Activated naive CD8-positive, alpha-beta T cell treated with anti-CD3 and anti-CD28 coated beads for 36 hours (primary cell): ENCODE results near the gene PRICKLE2. TPM values are rescaled to one million over a fixed set of nuclear protein-coding genes. Genes with fewer than 3 reads are reported as not detected.

ENCODE experiments used
- DNase-seq: peaks from one replicate; pipeline ENCODE4 v3.0.0; 2021
- H3K27ac Mint-ChIP-seq: one replicate; pipeline ENCODE4 v1.8.0; 2022; ENCODE audit warnings: mild to moderate bottlenecking, moderate library complexity, mixed read lengths
- H3K27me3 Mint-ChIP-seq: one replicate; pipeline ENCODE4 v1.8.0; 2022; ENCODE audit warnings: mild to moderate bottlenecking, mixed read lengths
- H3K36me3 Mint-ChIP-seq: one replicate; pipeline ENCODE4 v1.8.0; 2021; ENCODE audit warnings: mild to moderate bottlenecking, mixed read lengths
- H3K4me1 Mint-ChIP-seq: one replicate; pipeline ENCODE4 v1.8.0; 2021; ENCODE audit warnings: mixed read lengths
- H3K4me3 Mint-ChIP-seq: one replicate; pipeline ENCODE4 v1.8.0; 2022; ENCODE audit warnings: mild to moderate bottlenecking, moderate library complexity, mixed read lengths
- H3K9me3 Mint-ChIP-seq: one replicate; pipeline ENCODE4 v1.8.0; 2022; ENCODE audit warnings: mixed read lengths
- total RNA-seq, 2 experiments: library from RNA; stranded (reverse); gene quantifications; one replicate each; pipeline ENCODE4 v1.2.3, GENCODE V29; 2021

Gene PRICKLE2
- total RNA-seq, 2 experiments from 2014 or later, result not detected

DNA sequence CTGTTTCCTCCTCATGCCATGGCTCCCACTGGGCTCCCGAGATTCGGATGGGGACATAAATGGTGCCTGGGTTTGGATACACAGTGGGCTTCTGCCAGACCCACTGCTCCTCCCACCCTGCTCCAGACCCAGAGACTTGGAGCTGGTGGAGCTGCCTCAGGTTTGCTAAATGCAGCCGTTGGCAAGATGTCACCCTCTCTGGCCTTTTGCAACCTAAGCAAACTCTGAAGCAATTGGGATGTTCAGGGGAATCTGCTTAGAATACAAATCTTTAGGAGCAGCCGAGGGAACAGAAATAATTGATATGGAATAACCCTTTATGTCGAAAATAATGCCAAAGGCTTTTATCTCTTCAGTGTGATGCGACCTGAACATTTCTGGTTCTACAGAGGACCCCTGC is 33.4 kb downstream of the PRICKLE2 start:
- H3K27me3 Mint-ChIP-seq, result no peaks in the 10 kb centered on the region
- H3K36me3 Mint-ChIP-seq, result no peaks in the 10 kb centered on the region
- peaks cover 4% of the 10 kb centered on the region for H3K9me3 Mint-ChIP-seq
- H3K4me3 Mint-ChIP-seq, result no peak overlapping the region
- H3K27ac Mint-ChIP-seq, result no peak overlapping the region
- no peaks in the 10 kb centered on the region for H3K4me1 Mint-ChIP-seq
- DNase-seq, result no peak

DNA sequence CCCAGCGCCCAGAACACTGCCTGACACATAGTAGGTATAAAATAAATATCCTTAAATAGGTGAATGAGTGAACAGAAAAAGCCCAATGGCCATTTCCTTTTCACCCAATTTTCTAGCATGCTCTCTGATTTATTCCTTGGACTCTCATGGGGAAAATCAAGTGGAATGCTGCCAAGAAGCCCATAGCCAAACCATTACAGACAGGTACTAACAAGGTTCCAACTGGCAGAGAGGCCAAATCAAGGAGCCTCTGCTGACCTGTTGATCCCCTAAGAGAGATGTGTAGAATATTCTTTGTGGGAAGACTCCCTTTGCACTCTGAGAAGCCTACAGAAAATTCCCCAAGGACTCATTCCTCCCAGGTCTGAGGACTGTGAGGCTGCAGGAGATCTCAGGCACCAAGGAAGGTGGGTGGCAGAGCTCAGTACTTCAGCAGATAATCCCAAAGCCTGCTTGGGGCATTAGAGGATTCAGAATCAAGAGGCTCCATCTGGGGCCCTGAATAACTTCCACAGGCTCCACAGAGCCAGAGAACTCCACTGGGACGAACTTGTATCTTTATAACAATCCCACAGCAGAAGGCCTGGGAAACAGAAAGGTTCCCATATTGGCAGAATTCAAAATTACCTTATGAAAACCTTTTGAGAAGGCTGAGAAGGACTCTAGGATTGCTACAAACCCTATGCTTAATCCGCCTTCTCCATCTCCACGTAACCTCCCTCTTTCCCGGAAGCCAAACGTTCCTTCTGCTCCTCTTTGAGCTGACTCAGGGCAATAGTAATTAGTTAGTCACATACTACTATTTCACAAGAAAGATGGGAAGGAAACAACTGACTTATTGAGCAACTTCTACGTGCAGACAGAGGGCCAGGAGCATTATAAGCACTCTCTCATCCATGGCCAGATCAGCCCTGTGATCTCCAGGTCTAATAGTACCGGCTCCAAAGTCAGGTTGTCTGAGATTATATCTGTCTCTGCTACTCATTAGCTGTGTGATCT is 34.5 kb downstream of the PRICKLE2 start:
- Mint-ChIP-seq H3K36me3 (no peaks in the 10 kb centered on the region), H3K4me3 (no peak overlapping the region), H3K4me1 (no peaks in the 10 kb centered on the region), H3K27ac (no peak overlapping the region), H3K27me3 (no peaks in the 10 kb centered on the region), H3K9me3 (peaks cover 4% of the 10 kb centered on the region)
- no peak for DNase-seq

DNA sequence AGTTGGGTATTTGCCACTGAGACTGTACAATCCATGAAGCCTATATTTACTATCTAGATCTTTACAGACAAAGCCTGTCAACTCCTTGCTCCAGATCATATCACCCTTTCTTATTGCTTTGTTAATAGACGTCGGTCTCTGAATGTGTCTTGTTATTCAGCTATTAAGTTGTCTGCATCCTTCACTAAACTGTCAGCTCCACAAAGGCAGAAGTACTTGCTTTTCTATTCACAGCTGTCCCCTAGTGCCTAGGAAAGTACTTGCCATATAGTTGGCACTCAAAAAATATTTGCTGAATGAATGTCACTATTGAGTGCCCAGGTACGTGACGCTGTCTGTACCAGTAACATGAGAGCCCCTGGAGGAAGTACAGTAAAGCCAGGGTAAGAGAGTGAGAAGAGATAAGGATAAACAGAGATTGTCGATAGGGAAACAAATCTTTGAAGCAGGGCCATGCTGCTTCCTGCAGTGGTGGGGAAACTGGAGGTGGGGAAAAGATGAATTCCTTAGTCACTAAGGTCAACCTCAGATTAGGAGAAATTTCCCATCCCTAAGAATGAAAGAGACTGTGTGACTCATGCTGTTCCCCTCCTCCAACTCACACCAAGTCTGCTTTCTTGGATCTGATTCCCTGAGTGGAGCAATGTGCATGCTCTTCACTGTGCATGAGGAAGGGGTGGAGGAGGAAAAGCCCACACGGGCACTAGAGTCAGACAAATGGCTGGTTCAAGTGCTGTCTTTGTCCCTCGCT is 36.3 kb downstream of the PRICKLE2 start:
- Mint-ChIP-seq H3K27ac (no peak overlapping the region), H3K4me3 (no peak overlapping the region), H3K36me3 (no peaks in the 10 kb centered on the region), H3K4me1 (no peaks in the 10 kb centered on the region), H3K9me3 (peaks cover 4% of the 10 kb centered on the region), H3K27me3 (no peaks in the 10 kb centered on the region)
- no peak for DNase-seq

DNA sequence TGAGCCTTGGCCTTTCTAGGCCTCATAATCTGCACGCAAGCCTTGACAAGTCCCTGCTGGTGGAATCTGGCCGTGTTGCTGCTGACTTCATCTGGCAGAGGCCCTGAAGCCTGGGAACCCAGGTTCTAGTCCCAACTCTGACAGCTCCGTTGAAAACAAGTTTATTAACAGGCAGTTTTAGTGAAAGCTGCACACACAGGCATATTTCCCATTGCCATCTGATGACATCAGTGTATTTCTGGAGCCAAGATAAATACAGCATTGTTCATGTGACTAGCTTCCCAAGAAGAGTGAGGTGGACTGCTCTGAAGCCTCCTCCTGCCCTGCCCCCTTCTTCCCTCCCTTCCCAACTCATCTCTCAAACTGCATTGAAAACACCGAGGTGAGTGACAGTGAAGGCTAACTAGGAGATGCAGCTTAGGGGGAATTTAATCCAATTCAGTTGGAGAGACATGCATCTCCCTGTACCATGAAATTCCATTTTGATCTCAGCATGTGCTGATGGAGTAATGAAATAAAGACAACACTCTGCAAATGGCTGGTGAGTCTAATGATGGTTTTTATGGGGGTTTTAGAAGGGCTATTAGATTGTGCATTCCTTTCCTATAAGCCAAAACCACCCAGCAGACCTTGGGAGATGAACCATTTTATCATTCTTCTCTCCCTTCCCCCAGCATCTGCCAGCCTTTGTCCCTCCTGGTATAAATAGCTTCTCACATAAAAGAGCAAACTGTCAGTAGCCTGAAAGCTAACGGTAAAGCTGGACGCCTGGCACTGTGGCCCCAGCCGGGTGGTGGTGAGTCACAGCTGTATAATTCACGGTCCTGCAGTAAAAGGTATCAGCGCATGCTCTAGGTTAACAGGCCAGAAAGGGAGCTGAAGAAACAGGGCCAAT is 38.0 kb downstream of the PRICKLE2 start:
- Mint-ChIP-seq H3K27ac (no peak overlapping the region), H3K4me1 (no peaks in the 10 kb centered on the region), H3K36me3 (no peaks in the 10 kb centered on the region), H3K4me3 (no peak overlapping the region), H3K9me3 (no peaks in the 10 kb centered on the region), H3K27me3 (no peaks in the 10 kb centered on the region)
- DNase-seq, result no peak

DNA sequence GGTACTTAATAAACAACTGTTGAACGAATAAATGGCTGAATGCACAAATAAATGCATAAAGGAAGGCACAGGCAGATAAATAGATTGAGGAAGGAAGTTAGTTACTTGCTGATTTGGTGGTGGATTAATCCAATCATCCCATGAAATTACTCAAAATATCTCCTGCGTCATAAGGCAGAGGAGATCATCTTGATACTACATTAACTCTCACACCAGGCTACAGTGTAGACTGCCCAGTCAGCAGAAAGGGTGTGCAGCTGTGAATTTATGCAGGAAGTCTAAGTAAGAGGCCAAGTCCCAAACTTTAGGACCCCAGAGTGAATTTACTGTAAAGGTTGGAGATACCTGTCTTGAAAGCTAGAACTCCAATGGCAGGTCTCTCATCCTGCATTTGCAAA is 38.6 kb downstream of the PRICKLE2 start:
- H3K36me3 Mint-ChIP-seq, result no peaks in the 10 kb centered on the region
- H3K4me1 Mint-ChIP-seq, result no peaks in the 10 kb centered on the region
- no peaks in the 10 kb centered on the region for H3K9me3 Mint-ChIP-seq
- no peak overlapping the region for H3K4me3 Mint-ChIP-seq
- H3K27ac Mint-ChIP-seq, result no peak overlapping the region
- no peaks in the 10 kb centered on the region for H3K27me3 Mint-ChIP-seq
- DNase-seq, result no peak

DNA sequence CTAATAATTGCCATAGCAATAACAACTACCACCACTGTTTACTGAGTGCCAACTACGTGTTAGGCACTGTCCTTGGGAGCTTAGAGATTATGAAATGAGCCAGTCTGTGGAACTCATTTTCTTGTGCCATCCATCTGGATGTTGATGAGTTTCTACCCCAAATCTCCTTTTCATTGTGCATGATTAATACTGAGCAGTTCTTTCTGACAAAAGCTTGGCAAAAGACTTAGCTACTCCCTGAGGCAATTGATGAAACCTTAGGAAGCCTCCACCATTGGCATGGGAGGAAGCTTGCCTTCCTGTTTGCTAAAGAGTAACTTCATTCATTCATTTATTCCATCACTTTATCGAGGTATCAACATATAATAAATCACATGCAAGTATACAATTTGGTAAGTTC is 39.8 kb downstream of the PRICKLE2 start:
- Mint-ChIP-seq H3K36me3 (no peaks in the 10 kb centered on the region), H3K27me3 (peaks cover under 1% of the 10 kb centered on the region), H3K9me3 (no peaks in the 10 kb centered on the region), H3K27ac (no peak overlapping the region), H3K4me3 (no peak overlapping the region), H3K4me1 (no peaks in the 10 kb centered on the region)
- no peak for DNase-seq

DNA sequence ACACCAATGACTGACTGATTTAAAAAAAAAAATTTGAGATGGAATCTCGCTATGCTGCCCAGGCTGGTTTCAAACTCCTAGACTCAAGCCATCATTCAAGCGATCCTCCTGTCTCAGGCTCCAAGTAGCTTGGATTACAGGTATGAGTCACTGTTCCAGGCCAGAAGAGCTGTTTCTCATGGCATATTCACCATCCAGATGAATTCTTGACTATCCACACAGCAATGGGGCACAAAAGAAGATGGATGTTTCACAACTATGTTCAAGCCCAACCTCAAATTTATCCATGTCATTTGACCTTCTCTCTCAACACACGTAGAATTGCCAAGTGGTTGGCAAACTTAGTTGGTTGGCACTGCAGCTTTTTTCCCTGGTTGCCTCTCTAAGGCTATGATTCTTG is 40.6 kb downstream of the PRICKLE2 start:
- Mint-ChIP-seq H3K9me3 (no peaks in the 10 kb centered on the region), H3K4me1 (no peaks in the 10 kb centered on the region), H3K27ac (no peak overlapping the region), H3K27me3 (peaks cover 7% of the 10 kb centered on the region), H3K36me3 (no peaks in the 10 kb centered on the region), H3K4me3 (no peak overlapping the region)
- DNase-seq, result no peak

DNA sequence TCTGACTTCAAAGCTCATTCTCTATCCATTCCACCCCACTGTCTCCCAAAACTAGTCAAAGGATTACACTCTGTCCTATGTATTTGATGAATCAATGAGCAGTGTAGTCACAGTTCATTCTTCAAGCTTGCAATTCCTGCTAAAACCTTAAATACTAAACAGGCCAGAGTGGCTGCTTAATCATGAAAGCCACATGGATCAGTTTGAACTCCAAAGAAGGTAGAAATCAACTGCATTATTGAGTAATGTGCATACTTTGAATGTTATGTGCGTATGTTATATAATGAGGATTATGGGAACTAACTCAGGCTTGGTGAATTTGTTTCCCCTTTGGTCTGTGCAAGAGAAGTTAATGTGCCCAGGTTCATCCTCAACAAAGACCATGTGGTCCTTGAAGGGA is 45.4 kb downstream of the PRICKLE2 start:
- Mint-ChIP-seq H3K36me3 (no peaks in the 10 kb centered on the region), H3K4me1 (no peaks in the 10 kb centered on the region), H3K4me3 (no peak overlapping the region), H3K27ac (no peak overlapping the region), H3K9me3 (no peaks in the 10 kb centered on the region), H3K27me3 (peaks cover 10% of the 10 kb centered on the region)
- no peak for DNase-seq

DNA sequence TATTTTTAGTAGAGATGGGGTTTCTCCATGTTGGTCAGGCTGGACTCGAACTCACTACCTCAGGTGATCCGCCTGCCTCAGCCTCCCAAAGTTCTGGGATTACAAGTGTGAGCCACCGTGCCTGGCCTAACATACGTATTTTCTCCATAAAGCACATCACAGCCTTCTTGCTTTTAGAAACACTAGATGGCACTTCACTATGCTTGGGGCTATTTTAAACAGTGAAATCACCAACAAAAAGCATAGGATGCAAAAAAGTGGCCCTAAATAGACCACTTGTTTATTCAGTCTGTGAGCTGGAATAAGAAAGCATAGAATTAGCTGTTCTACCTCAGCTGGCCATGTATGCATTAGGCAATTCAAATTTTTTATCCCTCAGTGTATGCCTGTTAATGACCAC is 46.0 kb downstream of the PRICKLE2 start:
- Mint-ChIP-seq H3K4me1 (no peaks in the 10 kb centered on the region), H3K27me3 (peaks cover 10% of the 10 kb centered on the region), H3K9me3 (no peaks in the 10 kb centered on the region), H3K27ac (no peak overlapping the region), H3K36me3 (no peaks in the 10 kb centered on the region), H3K4me3 (no peak overlapping the region)
- DNase-seq, result no peak

DNA sequence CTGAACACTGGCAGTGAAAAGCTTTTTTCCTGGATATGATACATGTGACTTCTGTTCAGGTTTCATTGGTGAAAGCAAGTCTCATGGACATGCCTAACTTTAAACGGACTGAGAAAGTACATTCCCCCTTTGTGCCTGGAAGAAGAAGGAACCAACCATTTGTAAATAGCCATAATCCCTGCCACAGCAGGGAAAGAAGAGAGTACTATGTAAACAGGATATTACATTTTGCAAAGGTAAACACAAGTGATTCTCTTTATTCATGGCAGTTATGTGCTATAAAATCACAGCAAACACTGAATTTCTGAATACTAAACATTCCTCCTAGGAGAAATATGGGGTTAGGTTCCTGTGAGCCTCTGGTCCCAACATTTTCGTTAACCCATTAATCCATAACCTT is 46.8 kb downstream of the PRICKLE2 start:
- Mint-ChIP-seq H3K36me3 (no peaks in the 10 kb centered on the region), H3K4me3 (no peak overlapping the region), H3K27me3 (peaks cover 14% of the 10 kb centered on the region), H3K27ac (no peak overlapping the region), H3K4me1 (no peaks in the 10 kb centered on the region), H3K9me3 (no peaks in the 10 kb centered on the region)
- no peak for DNase-seq

DNA sequence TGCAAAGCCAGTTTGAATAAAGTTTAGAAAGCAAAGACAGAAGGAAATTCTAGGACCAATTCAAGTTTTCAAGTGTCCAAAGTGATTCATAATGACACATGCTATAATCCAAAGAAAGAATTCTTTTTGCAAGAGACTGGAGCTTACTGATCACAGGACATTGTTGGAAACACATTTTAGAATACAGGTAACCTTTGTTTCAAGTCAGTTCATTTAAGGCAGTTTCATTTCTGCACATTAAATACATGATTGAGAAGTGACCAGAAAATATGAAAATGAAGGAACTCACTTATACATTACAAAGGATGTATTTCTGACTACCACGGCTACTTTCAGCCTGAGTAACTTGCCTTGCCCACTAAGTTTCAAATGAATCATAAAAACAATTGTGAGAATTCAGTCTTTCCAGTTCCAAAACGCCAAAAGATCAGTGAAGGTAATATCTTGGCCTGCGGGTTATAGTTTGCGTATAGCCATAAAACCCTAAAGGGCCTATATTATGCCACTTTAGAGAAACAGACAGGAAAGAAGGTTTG is 48.7 kb downstream of the PRICKLE2 start:
- no peaks in the 10 kb centered on the region for H3K36me3 Mint-ChIP-seq
- H3K27me3 Mint-ChIP-seq, result peaks cover 23% of the 10 kb centered on the region
- no peak overlapping the region for H3K4me3 Mint-ChIP-seq
- no peak overlapping the region for H3K27ac Mint-ChIP-seq
- H3K4me1 Mint-ChIP-seq, result no peaks in the 10 kb centered on the region
- no peak for DNase-seq
- no peaks in the 10 kb centered on the region for H3K9me3 Mint-ChIP-seq

DNA sequence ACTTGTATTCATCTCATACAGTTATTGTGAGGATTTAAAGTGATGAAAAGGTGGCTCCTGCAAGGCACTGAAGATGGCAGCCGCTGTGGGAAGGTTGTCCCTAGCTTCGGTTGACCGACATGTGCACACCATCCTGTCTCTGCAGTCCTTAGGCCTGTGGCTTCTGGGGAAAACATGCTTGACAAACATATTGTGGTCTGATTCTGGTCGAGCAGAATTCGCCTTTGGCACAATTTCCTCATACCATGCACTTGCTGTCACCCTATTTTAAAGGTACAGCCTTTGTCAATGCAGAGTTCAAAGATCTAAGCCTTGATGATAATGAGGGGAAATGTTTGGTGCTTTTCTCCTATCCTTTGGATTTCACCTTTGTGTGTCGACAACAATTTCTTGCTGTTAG is 50.9 kb downstream of the PRICKLE2 start:
- no peak for DNase-seq
- H3K27ac Mint-ChIP-seq, result no peak overlapping the region
- no peaks in the 10 kb centered on the region for H3K9me3 Mint-ChIP-seq
- H3K36me3 Mint-ChIP-seq, result no peaks in the 10 kb centered on the region
- no peaks in the 10 kb centered on the region for H3K4me1 Mint-ChIP-seq
- H3K27me3 Mint-ChIP-seq, result peaks cover 15% of the 10 kb centered on the region
- H3K4me3 Mint-ChIP-seq, result no peak overlapping the region

DNA sequence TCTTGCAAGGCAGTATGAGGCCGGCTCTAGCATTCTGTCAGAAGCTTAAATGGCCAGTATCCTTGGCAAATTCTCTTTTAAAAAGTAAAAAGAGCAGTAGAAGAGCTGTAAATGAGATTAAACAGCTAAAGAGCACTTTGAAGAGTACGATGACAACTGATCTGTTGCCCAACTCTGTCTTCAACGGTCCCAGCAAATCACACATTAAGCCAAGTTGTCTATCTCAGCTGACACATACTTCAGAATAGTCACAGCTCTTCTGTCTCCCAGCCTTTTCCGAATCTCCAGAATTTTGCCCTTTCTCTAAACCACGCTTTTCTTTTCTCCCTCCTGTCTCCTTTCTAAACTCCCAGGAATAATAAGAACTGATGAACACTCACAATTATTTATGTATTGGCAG is 51.7 kb downstream of the PRICKLE2 start:
- no peak for DNase-seq
- Mint-ChIP-seq H3K4me1 (no peaks in the 10 kb centered on the region), H3K27ac (no peak overlapping the region), H3K9me3 (no peaks in the 10 kb centered on the region), H3K27me3 (peaks cover 13% of the 10 kb centered on the region), H3K36me3 (no peaks in the 10 kb centered on the region), H3K4me3 (no peak overlapping the region)

DNA sequence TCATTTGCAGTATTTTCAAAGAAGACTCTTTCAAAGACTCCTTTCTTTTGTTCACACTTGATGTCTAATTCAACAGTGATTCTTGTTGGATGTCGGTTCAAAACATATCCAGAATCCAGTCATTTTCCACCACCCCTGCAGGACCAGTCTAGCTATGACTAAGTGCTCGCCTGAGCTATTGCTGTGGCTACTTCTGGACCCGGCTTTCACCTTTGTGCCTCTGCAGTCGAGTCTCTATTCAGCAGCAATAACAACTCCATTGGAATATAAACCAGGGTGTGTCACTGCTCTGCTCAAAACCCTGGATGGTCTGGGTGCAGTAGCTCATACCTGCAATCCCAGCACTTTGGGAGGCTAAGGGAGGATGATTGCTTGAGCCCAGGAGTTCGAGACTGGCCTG is 55.0 kb downstream of the PRICKLE2 start:
- no peaks in the 10 kb centered on the region for H3K36me3 Mint-ChIP-seq
- DNase-seq, result no peak
- H3K27me3 Mint-ChIP-seq, result peaks cover 13% of the 10 kb centered on the region
- H3K4me1 Mint-ChIP-seq, result no peaks in the 10 kb centered on the region
- H3K9me3 Mint-ChIP-seq, result no peaks in the 10 kb centered on the region
- H3K27ac Mint-ChIP-seq, result no peak overlapping the region
- no peak overlapping the region for H3K4me3 Mint-ChIP-seq

DNA sequence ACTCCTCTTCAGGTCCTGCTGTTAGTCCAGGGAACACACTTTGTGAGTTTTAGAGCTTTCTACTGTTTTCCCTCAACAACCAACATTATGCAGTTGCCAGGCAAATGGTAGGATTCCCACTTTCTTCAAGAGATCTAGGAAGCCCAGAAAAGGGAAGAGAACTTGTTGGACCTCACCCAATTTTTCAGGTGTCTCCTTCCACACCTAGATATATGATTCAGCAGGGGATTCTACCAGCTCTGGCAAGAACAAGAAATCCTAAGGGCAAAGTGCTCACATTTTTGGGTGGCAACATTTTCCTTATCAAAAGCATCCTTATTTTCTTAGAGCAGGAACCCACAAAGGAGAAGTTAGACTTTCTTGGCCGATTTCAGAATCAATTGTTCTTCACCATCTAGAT is 57.4 kb downstream of the PRICKLE2 start:
- Mint-ChIP-seq H3K4me3 (no peak overlapping the region), H3K9me3 (no peaks in the 10 kb centered on the region)

More for the DNA sequence above, 57.4 kb downstream of the PRICKLE2 start:
- no peak for DNase-seq
- Mint-ChIP-seq H3K27me3 (peaks cover 7% of the 10 kb centered on the region), H3K27ac (no peak overlapping the region), H3K36me3 (no peaks in the 10 kb centered on the region), H3K4me1 (no peaks in the 10 kb centered on the region)
